H1 (cell line): ENCODE data around the gene TMEM182. TPM values are rescaled to one million over a fixed set of nuclear protein-coding genes. Genes with fewer than 3 reads are reported as not detected.

Source experiments
- BACH1 ChIP-seq: IDR thresholded peaks from 2 replicates; pipeline ENCODE4 v1.6.1; 2012; ENCODE audit warnings: low read length, improper control_type of control experiment
- BCL11A ChIP-seq, 2 experiments: IDR thresholded peaks; one replicate each; pipeline ENCODE4 v1.6.1; 2011; ENCODE audit warnings: low read depth in 2 of 2, low read length in 2 of 2, mild to moderate bottlenecking in 2 of 2
- CBX8 ChIP-seq: fragments of 300-800, 300-1000 bp; sonication (generic); IDR thresholded peaks from 2 replicates; pipeline ENCODE4 v1.7.1; 2016; ENCODE audit warnings: low read depth, low read length, borderline replicate concordance
- CHD7 ChIP-seq: fragments of 300-600 bp; sonication (generic); IDR thresholded peaks from 2 replicates; pipeline ENCODE4 v1.7.1; 2012; ENCODE audit warnings: low read length, moderate library complexity, mild to moderate bottlenecking, inconsistent platforms; ENCODE audit not compliant: insufficient replicate concordance
- CTBP2 ChIP-seq: IDR thresholded peaks from 2 replicates; pipeline ENCODE4 v1.7.0; 2011; ENCODE audit warnings: borderline replicate concordance, mild to moderate bottlenecking, moderate library complexity, mixed read lengths, low read length; ENCODE audit not compliant: insufficient read depth, insufficient read length
- FOSL1 ChIP-seq: IDR thresholded peaks from 2 replicates; pipeline ENCODE4 v1.6.1; 2011; ENCODE audit warnings: mild to moderate bottlenecking, low read depth, low read length, moderate library complexity; ENCODE audit not compliant: insufficient read depth
- JUN ChIP-seq: IDR thresholded peaks from 2 replicates; pipeline ENCODE4 v1.6.1; 2011; ENCODE audit warnings: low read depth, mild to moderate bottlenecking, improper control_type of control experiment, low read length
- SIX5 ChIP-seq: IDR thresholded peaks from 2 replicates; pipeline ENCODE4 v1.6.1; 2011; ENCODE audit warnings: mild to moderate bottlenecking, low read depth, low read length
- TAF1 ChIP-seq: IDR thresholded peaks from 2 replicates; pipeline ENCODE4 v1.6.1; 2011; ENCODE audit warnings: mild to moderate bottlenecking, low read depth, low read length
- TEAD4 ChIP-seq: IDR thresholded peaks from 2 replicates; pipeline ENCODE4 v1.6.1; 2012; ENCODE audit warnings: low read depth, low read length, inconsistent platforms, mixed read lengths
- polyA plus RNA-seq, 7 experiments: library from polyadenylated mRNA; depleted of rRNA in 3 of 7; stranded (reverse) in 5 of 7; unstranded in 2 of 7; fragments of >200 nt in 5 of 7; fragments of 200-250 nt in 2 of 7; gene quantifications; 1 replicate in 5 of 7; 2 replicates in 1 of 7; 4 replicates in 1 of 7; pipeline versions ENCODE4 v1.2.1 to v1.2.3, GENCODE V29; 2011 to 2013; ENCODE audit warnings: missing spikeins in 2 of 7, mixed read lengths in 2 of 7
- total RNA-seq: library from RNA; stranded (reverse); fragmentation: NEBNext Ultra II Directional; extraction: Animal tissue kit (Norgen Biotek cat#: 25700); gene quantifications from 2 replicates; pipeline ENCODE4 v1.2.1, GENCODE V29; 2021

The TMEM182 gene
- total and polyA plus RNA-seq, 2 of the 8 experiments (the other 6 are each of a cell fraction or from before 2014, with no cell fraction given): 3.1 to 4.3 TPM

DNA sequence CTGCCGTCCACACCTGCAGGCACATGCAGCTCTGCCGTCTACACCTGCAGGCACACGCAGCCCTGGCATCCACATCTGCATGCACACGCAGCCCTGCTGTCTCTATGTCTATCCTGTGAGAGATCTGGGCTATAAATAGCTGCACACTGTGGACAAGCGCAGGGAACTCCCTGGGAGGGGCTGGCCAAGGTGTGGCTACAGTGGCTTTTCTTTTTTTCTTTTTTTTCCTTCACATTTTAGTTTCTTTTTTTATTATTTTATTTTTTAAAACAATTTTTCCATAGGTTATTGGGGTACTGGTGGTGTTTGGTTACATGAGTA is 42.0 kb downstream of the TMEM182 start (continued):
- no peak for TF ChIP-seq CHD7
- no peak for TF ChIP-seq SIX5
- no peak for TF ChIP-seq TEAD4
- no peak for TF ChIP-seq BCL11A (IDR thresholded peaks at IDR 0.05; ENCODE audit: low read depth in 2 of 2, low read length in 2 of 2)
- TF ChIP-seq CBX8: no peak
- TF ChIP-seq FOSL1: no peak
- TF ChIP-seq BACH1: no peak
- TF ChIP-seq CTBP2: no peak
- TF ChIP-seq TAF1: no peak
- TF ChIP-seq JUN: no peak
